Neural cell (in vitro differentiated cells): ENCODE results near the gene METTL15. TPM values are rescaled to one million over a fixed set of nuclear protein-coding genes. Genes with fewer than 3 reads are reported as not detected.

Experiments
- polyA plus RNA-seq: library from polyadenylated mRNA; depleted of rRNA; stranded (reverse); fragments of >200 nt; gene quantifications from 2 replicates; pipeline ENCODE4 v1.2.3, GENCODE V29; 2014
- small RNA-seq, 3 experiments: library from RNA; depleted of rRNA; stranded (forward); fragments of <200 nt; gene quantifications; one replicate each; pipeline ENCODE3, GENCODE V24; 2012

The METTL15 gene
- polyA plus RNA-seq, 1 donor from 2014 or later, result 6.6 TPM

Small RNA genes lying within 50 kb of the gene (small RNA-seq; reads per million reads assigned to genes)
- gene AC023206.1, result 0 reads per million in 3 experiments

Other genes with a start within 250 kb of the METTL15 start
- gene KIF18A, start 232 bp upstream of the METTL15 start, polyA plus RNA-seq, result 0.48 and 0.83 TPM in 2 replicates